Activated CD4-positive, CD25-positive, alpha-beta regulatory T cell treated with anti-CD3 and anti-CD28 coated beads, Interleukin-2, amount 50 U/mL, for 72 hours (primary cell): Measurements from ENCODE around the gene KDM6A.
"Not testable (repeated sequence)": the region's sequence is repeated elsewhere in the genome, so short reads cannot be mapped to it uniquely, and the experiment has no call there.

Source experiments
- DNase-seq: peaks from one replicate; pipeline ENCODE4 v3.0.0; 2021

The KDM6A gene

GRCh38 chrX:45011597-45011996 lies 138.6 kb downstream of the KDM6A start:
- no peak for DNase-seq

GRCh38 chrX:45017946-45018345 lies 145.0 kb downstream of the KDM6A start:
- DNase-seq, result no peak

- DNase-seq, result no peak
These were observed 149.2 kb downstream of the KDM6A start for GRCh38 chrX:45022150-45022549.

GRCh38 chrX:45024501-45024900 lies 151.5 kb downstream of the KDM6A start:
- DNase-seq, result no peak

- DNase-seq, result no peak
These were observed 153.0 kb downstream of the KDM6A start for GRCh38 chrX:45026036-45026435.

- no peak for DNase-seq
These were observed 158.9 kb downstream of the KDM6A start for GRCh38 chrX:45031830-45032378.

- DNase-seq, result no peak
These were observed 162.1 kb downstream of the KDM6A start for GRCh38 chrX:45035071-45035470.

- no peak for DNase-seq
These were observed 163.2 kb downstream of the KDM6A start for GRCh38 chrX:45036161-45036560.

- not testable (repeated sequence) for DNase-seq
These were observed 167.1 kb downstream of the KDM6A start for GRCh38 chrX:45040137-45040536.

- no peak for DNase-seq
These were observed 173.4 kb downstream of the KDM6A start for GRCh38 chrX:45046417-45046816.

- no peak for DNase-seq
These were observed 177.6 kb downstream of the KDM6A start for GRCh38 chrX:45050558-45050957.

GRCh38 chrX:45056428-45057145 lies 183.6 kb downstream of the KDM6A start:
- DNase-seq, result no peak

- not testable (repeated sequence) for DNase-seq
These were observed 186.9 kb downstream of the KDM6A start for GRCh38 chrX:45059906-45060305.

- no peak for DNase-seq
These were observed 190.5 kb downstream of the KDM6A start for GRCh38 chrX:45063319-45064095.

GRCh38 chrX:45068569-45068968 lies 195.6 kb downstream of the KDM6A start:
- no peak for DNase-seq

GRCh38 chrX:45070116-45071007 lies 197.4 kb downstream of the KDM6A start:
- no peak for DNase-seq

- not testable (repeated sequence) for DNase-seq
These were observed 200.0 kb downstream of the KDM6A start for GRCh38 chrX:45073011-45073410.

- no peak for DNase-seq
These were observed 204.9 kb downstream of the KDM6A start for GRCh38 chrX:45077748-45078424.

GRCh38 chrX:45083314-45083713 lies 210.3 kb downstream of the KDM6A start:
- DNase-seq, result no peak

- no peak for DNase-seq
These were observed 237.5 kb downstream of the KDM6A start for GRCh38 chrX:45110494-45110893.

GRCh38 chrX:45126158-45126557 lies 253.2 kb downstream of the KDM6A start:
- DNase-seq, result no peak

- DNase-seq, result no peak
These were observed 256.0 kb downstream of the KDM6A start for GRCh38 chrX:45128896-45129454.
